ENCODE data around the gene MS4A4E. TPM values are rescaled to one million over a fixed set of nuclear protein-coding genes. Genes with fewer than 3 reads are reported as not detected.

MS4A4E gene
- polyA plus RNA-seq, 1 experiment: not detected

DNA sequence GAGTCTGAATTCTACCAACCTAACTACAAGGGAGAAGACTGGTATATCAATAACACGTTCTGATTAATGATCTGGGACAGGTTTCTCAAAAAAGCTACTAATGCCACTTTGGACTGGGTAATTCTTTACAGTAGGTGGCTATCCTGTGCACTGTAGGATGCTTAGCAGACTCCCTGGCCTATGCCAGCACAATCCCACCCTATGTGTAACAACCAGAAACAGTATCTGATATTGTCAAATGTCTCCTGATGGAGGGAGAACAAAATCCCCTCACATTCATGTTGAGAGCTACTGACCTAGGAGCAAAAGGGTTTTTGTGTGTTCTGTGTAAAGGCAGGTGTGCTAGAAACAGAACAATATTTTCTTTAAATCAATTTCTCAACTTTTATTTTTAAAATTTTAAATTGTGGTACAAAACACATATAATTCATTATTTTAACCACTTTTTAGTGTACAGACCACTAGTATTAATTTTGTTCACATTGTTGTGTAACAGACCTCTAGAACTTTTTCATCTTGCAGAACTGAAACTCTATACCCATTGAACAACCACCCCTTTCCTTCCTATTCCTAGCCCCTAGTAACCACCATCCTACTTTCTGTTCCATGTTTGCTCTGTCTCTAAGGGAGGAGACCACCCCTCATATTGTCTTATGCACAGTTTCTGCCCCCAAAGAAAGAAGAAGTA, 58.0 kb downstream of the MS4A4E start:
- TF ChIP-seq, protein P1, sequence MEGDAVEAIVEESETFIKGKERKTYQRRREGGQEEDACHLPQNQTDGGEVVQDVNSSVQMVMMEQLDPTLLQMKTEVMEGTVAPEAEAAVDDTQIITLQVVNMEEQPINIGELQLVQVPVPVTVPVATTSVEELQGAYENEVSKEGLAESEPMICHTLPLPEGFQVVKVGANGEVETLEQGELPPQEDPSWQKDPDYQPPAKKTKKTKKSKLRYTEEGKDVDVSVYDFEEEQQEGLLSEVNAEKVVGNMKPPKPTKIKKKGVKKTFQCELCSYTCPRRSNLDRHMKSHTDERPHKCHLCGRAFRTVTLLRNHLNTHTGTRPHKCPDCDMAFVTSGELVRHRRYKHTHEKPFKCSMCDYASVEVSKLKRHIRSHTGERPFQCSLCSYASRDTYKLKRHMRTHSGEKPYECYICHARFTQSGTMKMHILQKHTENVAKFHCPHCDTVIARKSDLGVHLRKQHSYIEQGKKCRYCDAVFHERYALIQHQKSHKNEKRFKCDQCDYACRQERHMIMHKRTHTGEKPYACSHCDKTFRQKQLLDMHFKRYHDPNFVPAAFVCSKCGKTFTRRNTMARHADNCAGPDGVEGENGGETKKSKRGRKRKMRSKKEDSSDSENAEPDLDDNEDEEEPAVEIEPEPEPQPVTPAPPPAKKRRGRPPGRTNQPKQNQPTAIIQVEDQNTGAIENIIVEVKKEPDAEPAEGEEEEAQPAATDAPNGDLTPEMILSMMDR (IDR thresholded peaks at IDR 0.05; ENCODE audit: insufficient read depth, low read depth, low read length): no peak
- CTCF ChIA-PET: interaction anchor here (1.5 kb wide), 1 partner anchor 8 kb away, joined by 8 read pairs; no protein-coding TSS in a partner anchor
- H3K36me3 ChIP-seq (ENCODE audit: control insufficient read depth, insufficient read depth, low read length): no peaks in the 10 kb centered on the region
- H3K4me3 ChIP-seq (ENCODE audit: low read depth, low read length): no peak overlapping the region
- no peak for DNase-seq (ENCODE audit: low read depth)
- H3K27me3 ChIP-seq (ENCODE audit: control insufficient read depth, insufficient read depth, low read length): no peaks in the 10 kb centered on the region
- POLR2A ChIA-PET: no interaction called here

DNA sequence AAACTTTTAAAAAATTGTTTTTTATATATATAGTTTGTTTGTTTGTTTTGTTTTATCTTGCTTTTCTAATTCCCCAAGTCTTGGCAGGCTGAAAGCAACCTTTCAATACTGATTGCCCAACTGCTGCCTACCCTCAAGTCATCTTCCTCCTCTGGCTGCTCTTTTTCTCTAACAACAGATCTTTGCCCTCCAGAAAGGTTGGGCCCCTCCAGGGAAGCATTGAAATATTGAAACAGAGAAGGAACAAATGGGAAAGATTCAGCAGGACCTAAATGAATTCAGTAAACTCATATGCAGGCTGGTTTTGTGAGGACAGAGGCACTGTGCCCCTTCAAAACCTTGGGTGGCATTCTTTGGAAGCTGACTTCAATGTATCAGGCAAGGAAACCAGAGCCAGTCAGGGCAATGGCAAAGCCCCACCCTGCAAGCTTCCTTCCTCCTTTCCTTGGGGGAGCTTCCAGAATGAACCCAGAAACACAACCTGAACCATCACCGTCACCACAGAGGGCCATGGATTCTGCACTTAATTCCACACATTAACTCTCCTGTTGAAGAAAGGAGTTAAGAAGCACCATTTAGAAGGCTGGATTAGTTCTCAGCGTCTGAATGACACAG, 59.2 kb downstream of the MS4A4E start:
- CTCF ChIA-PET: interaction anchor here (1.5 kb wide), 1 partner anchor 9 kb away, joined by 8 read pairs; no protein-coding TSS in a partner anchor

DNA sequence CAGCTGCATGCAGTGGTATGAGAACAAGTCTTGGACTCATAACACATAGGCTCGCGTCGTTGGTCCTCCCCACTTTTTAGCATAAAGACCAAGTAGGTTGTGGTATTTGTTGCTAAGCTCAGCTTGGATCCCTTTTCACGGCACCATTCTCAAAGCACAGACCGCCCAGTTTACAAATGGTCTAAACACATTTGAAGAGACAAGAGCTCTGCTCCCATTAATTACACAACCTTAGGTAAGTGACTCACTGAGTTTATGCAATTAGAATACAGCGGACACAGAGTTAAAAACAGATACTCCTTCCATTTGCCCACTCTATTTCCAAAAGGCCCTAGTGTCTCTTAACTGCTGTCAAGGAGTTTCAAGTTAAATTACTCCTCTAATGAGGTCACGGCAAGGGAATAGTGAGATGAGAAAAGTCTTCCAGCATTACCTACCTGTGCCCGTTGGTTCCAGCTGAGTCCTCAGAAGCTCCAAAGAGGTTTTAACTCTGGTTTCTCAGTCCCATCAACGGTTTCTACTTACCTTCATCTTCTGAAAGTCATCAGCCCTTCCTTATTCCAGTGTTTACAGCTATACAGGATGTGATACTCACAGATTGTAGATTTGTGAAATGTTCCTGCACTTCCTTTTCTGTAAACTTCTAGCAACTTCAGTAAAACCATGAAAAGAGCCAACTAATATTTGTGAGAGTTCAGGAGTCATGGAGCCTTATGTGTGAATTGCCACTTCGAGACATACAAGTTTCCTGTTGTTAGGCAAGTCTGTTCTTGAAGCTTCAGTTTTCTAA, 60.2 kb downstream of the MS4A4E start, which contains the start of gene MS4A6A:
Gene MS4A6A (minus strand): TSS at position 543 of the 790 bp plus-strand sequence. CDS start 1,356 bp downstream, outside the sequence.
- TF ChIP-seq, protein P1 (IDR thresholded peaks at IDR 0.05; ENCODE audit: insufficient read depth, low read depth, low read length): no peak
- ChIA-PET CTCF (no interaction called here), POLR2A (no interaction called here)
- Histone ChIP-seq H3K27me3 (ENCODE audit: control insufficient read depth, insufficient read depth, low read length) (no peaks in the 10 kb centered on the region), H3K4me3 (ENCODE audit: low read depth, low read length) (no peak within 1 kb of the TSS), H3K36me3 (ENCODE audit: control insufficient read depth, insufficient read depth, low read length) (no peaks in the 10 kb centered on the region)
- DNase-seq (ENCODE audit: low read depth): no peak

More for the DNA sequence above, 59.2 kb downstream of the MS4A4E start:
- Histone ChIP-seq H3K27me3 (ENCODE audit: control insufficient read depth, insufficient read depth, low read length) (no peaks in the 10 kb centered on the region), H3K4me3 (ENCODE audit: low read depth, low read length) (no peak overlapping the region), H3K36me3 (ENCODE audit: control insufficient read depth, insufficient read depth, low read length) (no peaks in the 10 kb centered on the region)
- no peak for DNase-seq (ENCODE audit: low read depth)
- POLR2A ChIA-PET: no interaction called here
- TF ChIP-seq, protein P1 (IDR thresholded peaks at IDR 0.05; ENCODE audit: insufficient read depth, low read depth, low read length): no peak

DNA sequence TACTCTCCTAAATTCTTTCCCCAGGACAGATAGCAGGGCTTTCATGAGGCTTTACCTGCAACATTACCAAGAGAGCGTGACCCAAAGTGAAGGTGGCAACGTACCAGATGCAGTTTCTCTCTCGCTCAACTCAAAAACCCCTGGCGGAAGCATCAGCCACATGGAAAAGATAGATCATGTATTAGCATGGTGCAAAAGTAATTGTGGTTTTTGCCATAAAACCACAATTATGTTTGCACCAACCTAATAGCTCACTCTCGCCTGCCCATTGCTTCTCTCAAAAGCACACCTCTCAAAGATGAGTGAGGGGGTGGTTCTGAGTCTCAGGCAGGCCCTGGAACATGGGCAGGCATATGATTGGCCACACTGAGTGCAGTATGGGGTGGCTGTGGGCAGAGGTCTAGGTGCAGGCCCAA, 67.1 kb downstream of the MS4A4E start:
- TF ChIP-seq, protein P1 (IDR thresholded peaks at IDR 0.05; ENCODE audit: insufficient read depth, low read depth, low read length): no peak
- Histone ChIP-seq H3K27me3 (ENCODE audit: control insufficient read depth, insufficient read depth, low read length) (no peaks in the 10 kb centered on the region), H3K4me3 (ENCODE audit: low read depth, low read length) (no peak overlapping the region), H3K36me3 (ENCODE audit: control insufficient read depth, insufficient read depth, low read length) (no peaks in the 10 kb centered on the region)
- CTCF ChIA-PET: no interaction called here
- DNase-seq (ENCODE audit: low read depth): no peak
- POLR2A ChIA-PET: no interaction called here

DNA sequence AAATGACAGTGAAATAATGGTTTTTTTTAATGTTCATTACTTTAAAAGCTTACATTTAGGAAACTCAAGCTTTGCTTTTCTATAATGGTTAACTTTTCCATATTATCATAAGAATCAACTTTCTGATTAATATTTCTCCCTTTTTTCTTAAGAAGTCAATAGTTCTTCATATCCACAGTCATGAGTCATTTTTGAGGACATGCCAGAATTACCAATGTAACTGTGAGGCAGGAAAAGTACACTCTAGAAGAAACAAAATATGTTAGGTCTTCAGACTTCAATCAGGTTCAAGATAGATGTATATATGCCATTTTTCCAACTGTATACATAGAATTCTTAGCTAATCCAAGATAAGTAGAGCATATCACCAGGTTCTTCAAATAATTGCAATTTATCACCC, 70.9 kb downstream of the MS4A4E start:
- CTCF ChIA-PET: no interaction called here
- TF ChIP-seq, protein P1 (IDR thresholded peaks at IDR 0.05; ENCODE audit: insufficient read depth, low read depth, low read length): no peak
- no peak for DNase-seq (ENCODE audit: low read depth)
- no peaks in the 10 kb centered on the region for H3K27me3 ChIP-seq (ENCODE audit: control insufficient read depth, insufficient read depth, low read length)
- H3K4me3 ChIP-seq (ENCODE audit: low read depth, low read length): no peak overlapping the region
- POLR2A ChIA-PET: no interaction called here
- no peaks in the 10 kb centered on the region for H3K36me3 ChIP-seq (ENCODE audit: control insufficient read depth, insufficient read depth, low read length)
